Endothelial cell of umbilical vein (primary cell): ENCODE results near the gene TEX53. TPM values are rescaled to one million over a fixed set of nuclear protein-coding genes. Genes with fewer than 3 reads are reported as not detected.

Experiments used
- BruUV-seq: library from RNA; stranded (reverse); fragments of 400-500 nt; replicated peaks from 2 replicates; lab custom pipeline; 2021; lab: Mats Ljungman, UMichigan
- CTCF ChIA-PET: fragments of 300-600, 350-600 bp; sonication (Branson Sonifier 250); formaldehyde crosslinking; loops from one replicate; lab custom pipeline; 2021; ENCODE audit warnings: antibody characterized with exemption, inconsistent platforms; lab: Charles Lee
- POLR2A ChIA-PET: fragments of 300-600, 350-600 bp; sonication (Branson Sonifier 250); formaldehyde crosslinking; loops from one replicate; lab custom pipeline; 2021; ENCODE audit warnings: antibody characterized with exemption, inconsistent platforms; lab: Charles Lee
- DNase-seq: peaks from one replicate; pipeline ENCODE4 v3.0.0-alpha.2; 2011; ENCODE audit warnings: low read depth, low spot score
- FAIRE-seq: peaks from 2 replicates; lab custom pipeline; 2011; peaks lifted over from hg19 to GRCh38; lab: Jason Lieb, UNC
- H2AFZ ChIP-seq: 2 replicates; pipeline ENCODE4 v1.6.0; 2012; ENCODE audit warnings: low read depth, low read length, control low read depth, inconsistent platforms
- H3K27ac ChIP-seq: 2 replicates; pipeline ENCODE4 v1.5.1; 2011; ENCODE audit warnings: low read depth, mild to moderate bottlenecking, control low read depth, low read length, moderate library complexity; ENCODE audit not compliant: insufficient read depth
- H3K27me3 ChIP-seq, 2 experiments: 2 replicates each; pipeline versions ENCODE4 v1.6.0 to v1.6.1; 2011; ENCODE audit warnings: low read length in 2 of 2, mixed read lengths in 1 of 2; ENCODE audit not compliant: control insufficient read depth in 2 of 2, insufficient read depth in 2 of 2
- H3K36me3 ChIP-seq, 2 experiments: 2 replicates in 1 of 2; 3 replicates in 1 of 2; pipeline ENCODE4 v1.5.1; 2011; ENCODE audit warnings: low read length in 2 of 2, mild to moderate bottlenecking in 1 of 2, moderate library complexity in 1 of 2; ENCODE audit not compliant: control insufficient read depth in 2 of 2, insufficient read depth in 2 of 2; ENCODE audit errors: extremely low read depth in 1 of 2
- H3K4me1 ChIP-seq: 3 replicates; pipeline ENCODE4 v1.5.1; 2011; ENCODE audit warnings: mild to moderate bottlenecking, low read length; ENCODE audit not compliant: control insufficient read depth, insufficient read depth; ENCODE audit errors: extremely low read depth
- H3K4me2 ChIP-seq: 2 replicates; pipeline ENCODE4 v1.6.1; 2011; ENCODE audit warnings: low read length, control low read depth, mixed read lengths; ENCODE audit not compliant: insufficient read depth
- H3K4me3 ChIP-seq, 3 experiments: fragments of 200-600 bp in 1 of 3; sonication (generic), shearing (Covaris generic) in 1 of 3; replicated peaks in 1 of 3; 2 replicates each; pipeline ENCODE4 v1.5.1; 2011 to 2016; ENCODE audit warnings: control low read depth in 3 of 3, low read length in 3 of 3, mild to moderate bottlenecking in 2 of 3, inconsistent platforms in 1 of 3, low read depth in 1 of 3, moderate library complexity in 1 of 3; ENCODE audit not compliant: insufficient read depth in 1 of 3
- H3K79me2 ChIP-seq: 2 replicates; pipeline ENCODE4 v1.6.0; 2012; ENCODE audit warnings: low read length, inconsistent platforms; ENCODE audit not compliant: control insufficient read depth, insufficient read depth
- H3K9ac ChIP-seq: replicated peaks from 2 replicates; pipeline ENCODE3; 2011; ENCODE audit warnings: low read length, control low read depth; ENCODE audit not compliant: insufficient read depth; ENCODE audit errors: extremely low read depth
- H3K9me1 ChIP-seq: replicated peaks from 3 replicates; pipeline ENCODE4 v1.6.0; 2011; ENCODE audit warnings: mild to moderate bottlenecking, low read length; ENCODE audit not compliant: control insufficient read depth, insufficient read depth; ENCODE audit errors: extremely low read depth
- H3K9me3 ChIP-seq: replicated peaks from 2 replicates; pipeline ENCODE4 v1.5.1; 2012; ENCODE audit warnings: low read length, inconsistent platforms; ENCODE audit not compliant: control insufficient read depth, insufficient read depth
- H4K20me1 ChIP-seq: replicated peaks from 2 replicates; pipeline ENCODE3; 2011; ENCODE audit warnings: mild to moderate bottlenecking, low read length; ENCODE audit not compliant: control insufficient read depth, insufficient read depth; ENCODE audit errors: extremely low read depth
- CTCF ChIP-seq, 2 donors: IDR thresholded peaks; 1 replicate in 1 of 2; 2 replicates in 1 of 2; pipeline ENCODE4 v1.5.1; 2011; ENCODE audit warnings: low read length in 2 of 2, mild to moderate bottlenecking in 2 of 2, moderate library complexity in 2 of 2, control low read depth in 1 of 2, inconsistent platforms in 1 of 2, low read depth in 1 of 2; ENCODE audit not compliant: insufficient read depth in 1 of 2; ENCODE audit errors: extremely low read depth in 1 of 2
- FOS ChIP-seq: IDR thresholded peaks from 2 replicates; pipeline ENCODE4 v1.6.1; 2011; ENCODE audit warnings: mild to moderate bottlenecking, low read length, moderate library complexity, borderline replicate concordance; ENCODE audit not compliant: insufficient read depth
- GATA2 ChIP-seq: IDR thresholded peaks from 2 replicates; pipeline ENCODE4 v1.7.0; 2011; ENCODE audit warnings: low read depth, mild to moderate bottlenecking, moderate library complexity, mixed read lengths, low read length; ENCODE audit not compliant: insufficient read length, insufficient read depth
- JUN ChIP-seq: IDR thresholded peaks from 2 replicates; pipeline ENCODE4 v1.6.1; 2011; ENCODE audit warnings: borderline replicate concordance, low read depth; ENCODE audit not compliant: insufficient read length, insufficient read depth
- MAX ChIP-seq: IDR thresholded peaks from 2 replicates; pipeline ENCODE4 v1.6.1; 2011; ENCODE audit not compliant: insufficient read depth, insufficient read length
- MYC ChIP-seq: IDR thresholded peaks from one replicate; pipeline ENCODE4 v1.6.1; 2011; ENCODE audit warnings: mild to moderate bottlenecking, low read depth, low read length
- POLR2A ChIP-seq: IDR thresholded peaks from 2 replicates; pipeline ENCODE4 v1.6.1; 2012; ENCODE audit warnings: low read depth, mild to moderate bottlenecking, control low read depth, low read length
- POLR2AphosphoS5 ChIP-seq: IDR thresholded peaks from 2 replicates; pipeline ENCODE4 v1.6.1; 2012; ENCODE audit warnings: low read depth, mild to moderate bottlenecking, control low read depth, low read length, moderate library complexity; ENCODE audit not compliant: insufficient read depth
- dilution Hi-C: fragments of 300-500 bp; cut with MboI; formaldehyde crosslinking; loops from one replicate; pipeline ENCODE4 v1.15.0; 2019; ENCODE audit warnings: low sequenced_read_pairs; ENCODE audit not compliant: extremely low pct_ligation_motif_present
- intact Hi-C: fragments of 100-400 bp; cut with micrococcal nuclease; formaldehyde crosslinking; loops from one replicate; pipeline ENCODE4 v1.10.0; 2022
- polyA plus RNA-seq, 4 experiments: library from polyadenylated mRNA; depleted of rRNA in 3 of 4; stranded (reverse) in 3 of 4; unstranded in 1 of 4; fragments of >200 nt; gene quantifications; 2 replicates each; pipeline versions ENCODE4 v1.2.1 to v1.2.3, GENCODE V29; 2011 to 2012; ENCODE audit warnings: missing spikeins in 1 of 4
- total RNA-seq: library from RNA; stranded (reverse); gene quantifications from 2 replicates; pipeline ENCODE4 v1.2.3, GENCODE V29; 2021

Gene TEX53
- total and polyA plus RNA-seq, 2 donors (not counting 3 experiments of a cell fraction or from before 2014, with no cell fraction given), result not detected

GRCh38 chr9:114666401-114666800, 8.8 kb upstream of the TEX53 start:
- Histone ChIP-seq H3K9me1 (no peaks in the 10 kb centered on the region), H3K27me3 (peaks cover 5 to 9% of the 10 kb centered on the region in 2 experiments), H3K4me2 (no peak overlapping the region), H3K9ac (no peak overlapping the region), H2AFZ (no peak overlapping the region), H3K36me3 (no peaks in the 10 kb centered on the region), H3K27ac (no peak overlapping the region), H4K20me1 (no peaks in the 10 kb centered on the region), H3K4me1 (no peaks in the 10 kb centered on the region), H3K79me2 (no peaks in the 10 kb centered on the region), H3K9me3 (no peaks in the 10 kb centered on the region), H3K4me3 (no peak overlapping the region)
- FAIRE-seq (no peak), DNase-seq (no peak)
- BruUV-seq, result no TSS peak
- dilution Hi-C loops, result no loop called here
- intact Hi-C loops, result no loop called here
- TF ChIP-seq GATA2 (no peak), FOS (no peak), POLR2AphosphoS5 (no peak), MYC (no peak), MAX (no peak), JUN (no peak), CTCF (IDR thresholded peaks at IDR 0.05; ENCODE audit: extremely low read depth in 1 of 2, insufficient read depth in 1 of 2, low read depth in 1 of 2, low read length in 2 of 2) (no peak), POLR2A (no peak)
- CTCF ChIA-PET, result interaction anchor here (0.8 to 4.3 kb wide), 6 partner anchors 13 to 349 kb away, joined by 4 to 41 read pairs (median 14); no protein-coding TSS in a partner anchor
- POLR2A ChIA-PET, result no interaction called here
